Thyroid gland (tissue), 4 donors: ENCODE measurements around the gene PALS2. TPM values are rescaled to one million over a fixed set of nuclear protein-coding genes. Genes with fewer than 3 reads are reported as not detected.

ENCODE experiments used
- DNase-seq, 2 donors: peaks; one replicate each; pipeline ENCODE4 v3.0.0-alpha.2; 2019
- H3K27ac ChIP-seq, 3 donors: fragments of 200-600 bp; sonication (generic); 1 replicate in 2 of 3; 2 replicates in 1 of 3; pipeline ENCODE4 v1.5.1; 2016 to 2019; ENCODE audit warnings: mild to moderate bottlenecking in 1 of 3, moderate library complexity in 1 of 3
- H3K27me3 ChIP-seq: fragments of 200-600 bp; sonication (generic); one replicate; pipeline ENCODE4 v1.5.1; 2019
- H3K36me3 ChIP-seq, 2 donors: fragments of 200-600 bp; sonication (generic); one replicate each; pipeline ENCODE4 v1.5.1; 2016 to 2019
- H3K4me1 ChIP-seq, 2 donors: fragments of 200-600 bp; sonication (generic); one replicate each; pipeline ENCODE4 v1.5.1; 2017 to 2019
- H3K4me3 ChIP-seq, 3 donors: fragments of 200-600 bp; sonication (generic); replicated peaks in 1 of 3; 1 replicate in 2 of 3; 2 replicates in 1 of 3; pipeline ENCODE4 v1.5.1; 2016; ENCODE audit warnings: mild to moderate bottlenecking in 1 of 3
- H3K9me3 ChIP-seq: fragments of 200-600 bp; sonication (generic); one replicate; pipeline ENCODE4 v1.5.1; 2017
- POLR2A ChIP-seq, 2 donors: fragments of 450-650 bp; IDR thresholded peaks; one replicate each; pipeline ENCODE4 v1.6.1; 2017; ENCODE audit warnings: antibody characterized with exemption in 2 of 2, mild to moderate bottlenecking in 2 of 2, moderate library complexity in 1 of 2
- WGBS, 2 donors: methylation state at CpG; one replicate each; pipeline ENCODE4 v1.1.5; 2017; 5-methylcytosine and 5-hydroxymethylcytosine counted together
- intact Hi-C: fragments of 100-400 bp; cut with DNase I; formaldehyde crosslinking; loops from one replicate; pipeline ENCODE4 v1.15.1; 2023
- total RNA-seq, 4 donors: library from RNA; depleted of rRNA; stranded (reverse); fragments of >200 nt; gene quantifications; one replicate each; pipeline ENCODE4 v1.2.3, GENCODE V29; 2016
- TF ChIP-seq, protein P1 (sequence below), 6 experiments: fragments of 200-600 bp in 3 of 6; fragments of 450-650 bp in 3 of 6; sonication (generic) in 3 of 6; IDR thresholded peaks; one replicate each; pipeline ENCODE4 v1.5.1; 2016 to 2019; ENCODE audit warnings: antibody characterized with exemption in 6 of 6, mild to moderate bottlenecking in 2 of 6, inconsistent platforms in 1 of 6, moderate library complexity in 1 of 6

PALS2 gene
- total RNA-seq, 4 donors from 2014 or later: 28.1 to 72.2 (median 38.4) TPM

DNA sequence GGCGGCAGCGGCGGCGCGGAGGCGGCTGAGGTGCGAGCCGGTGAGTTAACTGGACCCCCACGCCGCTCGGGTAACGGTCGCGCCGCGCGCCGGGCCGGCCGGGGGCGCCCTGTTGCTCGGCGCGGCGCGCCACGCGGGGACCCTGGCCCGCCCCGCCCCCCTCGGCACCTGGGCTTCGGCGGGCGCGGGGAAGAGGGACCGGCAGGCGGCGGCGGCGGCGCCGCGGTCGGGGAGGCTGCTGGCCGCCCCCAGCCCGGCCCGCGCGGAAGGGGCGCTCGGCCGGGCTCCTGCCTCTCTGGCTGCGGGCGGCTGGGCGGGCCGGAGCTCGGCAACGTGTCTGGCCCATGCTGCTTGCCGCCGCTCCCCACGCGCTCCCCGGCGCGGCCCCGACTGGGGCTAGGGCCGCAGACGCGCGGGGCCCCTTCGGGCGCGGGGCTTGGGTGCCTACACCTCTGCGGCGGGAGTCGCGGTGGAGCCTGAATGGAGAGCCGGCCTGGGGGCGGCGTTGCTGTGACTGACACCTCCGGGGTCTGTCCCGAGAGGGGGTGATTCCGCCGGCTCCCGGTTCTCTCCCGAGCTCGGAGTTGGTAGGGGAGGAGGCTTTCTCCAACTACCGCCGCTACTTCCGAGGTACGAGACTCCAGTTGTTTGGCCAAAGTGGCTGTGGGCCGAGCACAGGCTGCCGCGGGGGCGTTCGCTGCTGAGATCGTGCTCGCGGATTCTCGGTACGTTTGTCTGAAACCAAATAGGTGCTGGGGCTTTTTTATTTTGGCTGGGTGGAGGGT lies 494 bp downstream of the PALS2 start:
- Histone ChIP-seq H3K4me1 (peaks cover 4 to 14% of the 10 kb centered on the region in 2 donors), H3K4me3 (peak overlapping the region; percentile 45 to 59 (median 53)), H3K36me3 (no peaks in the 10 kb centered on the region), H3K27me3 (no peaks in the 10 kb centered on the region), H3K9me3 (no peaks in the 10 kb centered on the region), H3K27ac (peak overlapping the region; percentile 39 to 90 (median 41))
- DNase-seq: peak; percentile 56 to 65
- 0% methylated on average over 11 to 18 of the region's 101 CpGs for WGBS, 2 donors
- intact Hi-C loops: no loop called here
- TF ChIP-seq, protein P1, sequence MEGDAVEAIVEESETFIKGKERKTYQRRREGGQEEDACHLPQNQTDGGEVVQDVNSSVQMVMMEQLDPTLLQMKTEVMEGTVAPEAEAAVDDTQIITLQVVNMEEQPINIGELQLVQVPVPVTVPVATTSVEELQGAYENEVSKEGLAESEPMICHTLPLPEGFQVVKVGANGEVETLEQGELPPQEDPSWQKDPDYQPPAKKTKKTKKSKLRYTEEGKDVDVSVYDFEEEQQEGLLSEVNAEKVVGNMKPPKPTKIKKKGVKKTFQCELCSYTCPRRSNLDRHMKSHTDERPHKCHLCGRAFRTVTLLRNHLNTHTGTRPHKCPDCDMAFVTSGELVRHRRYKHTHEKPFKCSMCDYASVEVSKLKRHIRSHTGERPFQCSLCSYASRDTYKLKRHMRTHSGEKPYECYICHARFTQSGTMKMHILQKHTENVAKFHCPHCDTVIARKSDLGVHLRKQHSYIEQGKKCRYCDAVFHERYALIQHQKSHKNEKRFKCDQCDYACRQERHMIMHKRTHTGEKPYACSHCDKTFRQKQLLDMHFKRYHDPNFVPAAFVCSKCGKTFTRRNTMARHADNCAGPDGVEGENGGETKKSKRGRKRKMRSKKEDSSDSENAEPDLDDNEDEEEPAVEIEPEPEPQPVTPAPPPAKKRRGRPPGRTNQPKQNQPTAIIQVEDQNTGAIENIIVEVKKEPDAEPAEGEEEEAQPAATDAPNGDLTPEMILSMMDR (IDR thresholded peaks at IDR 0.05): peak in 1 of 6 experiments; percentile 9
- peak in 1 of 2 donors; percentile 19 for TF ChIP-seq POLR2A (IDR thresholded peaks at IDR 0.05)

DNA sequence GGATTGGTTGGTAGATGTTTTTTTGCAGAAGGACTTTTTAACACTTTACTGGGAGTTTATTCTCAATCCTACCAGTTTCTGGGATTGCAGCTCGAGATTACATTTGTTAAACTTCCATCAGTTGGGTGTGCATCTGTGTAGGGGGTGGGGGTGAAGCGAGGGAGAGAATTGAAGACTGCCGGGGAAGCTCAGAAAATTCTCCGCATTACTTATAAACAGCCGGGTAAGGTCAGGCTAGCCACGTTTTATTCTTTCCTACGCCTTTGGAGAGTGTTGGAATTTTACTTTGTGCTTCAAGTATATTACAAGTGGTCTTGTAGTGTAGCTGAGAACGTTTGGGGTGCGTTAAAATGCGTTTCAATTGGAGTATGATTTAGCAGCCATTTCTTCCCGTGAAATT lies 1.1 kb downstream of the PALS2 start:
- 9 to 12% methylated on average over 11 of the region's 11 CpGs for WGBS, 2 donors
- intact Hi-C loops: no loop called here
- no peaks in the 10 kb centered on the region for H3K27me3 ChIP-seq
- H3K9me3 ChIP-seq: no peaks in the 10 kb centered on the region
- TF ChIP-seq, protein P1 (IDR thresholded peaks at IDR 0.05): no peak
- no peak for TF ChIP-seq POLR2A (IDR thresholded peaks at IDR 0.05)
- peak; percentile 16 to 23 for DNase-seq
- peaks cover 4 to 14% of the 10 kb centered on the region in 2 donors for H3K4me1 ChIP-seq
- H3K27ac ChIP-seq: peak overlapping the region; percentile 39 to 75 (median 41)
- H3K36me3 ChIP-seq: no peaks in the 10 kb centered on the region
- H3K4me3 ChIP-seq: peak overlapping the region; percentile 45 to 59 (median 53)

DNA sequence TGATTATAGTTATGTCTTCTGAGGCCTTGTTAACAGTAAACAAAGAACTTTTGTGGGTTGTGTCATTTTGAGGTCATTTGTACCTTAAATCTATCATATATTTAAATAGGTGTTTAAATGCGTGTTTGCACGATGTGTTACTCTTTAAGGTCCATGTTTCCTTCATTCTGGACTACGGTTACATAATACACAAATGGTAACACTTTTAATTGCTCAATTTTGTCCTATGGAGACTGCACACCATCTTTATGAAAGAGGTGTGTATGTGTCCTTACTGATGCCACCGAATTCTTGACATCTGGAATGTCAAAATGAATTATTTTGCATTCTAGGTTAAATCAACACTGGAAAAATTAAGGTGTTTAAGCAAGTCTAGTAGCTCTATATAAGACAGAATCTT lies 1.7 kb downstream of the PALS2 start:
- H3K4me3 ChIP-seq: peak overlapping the region in 2 of 3 donors; percentile 45 to 59
- H3K36me3 ChIP-seq: no peaks in the 10 kb centered on the region
- H3K27ac ChIP-seq: no peak overlapping the region
- intact Hi-C loops: no loop called here
- H3K4me1 ChIP-seq: peaks cover 4 to 14% of the 10 kb centered on the region in 2 donors
- 88 to 89% methylated on average over 4 of the region's 4 CpGs for WGBS, 2 donors
- TF ChIP-seq, protein P1 (IDR thresholded peaks at IDR 0.05): no peak
- no peak for TF ChIP-seq POLR2A (IDR thresholded peaks at IDR 0.05)
- DNase-seq: no peak
- no peaks in the 10 kb centered on the region for H3K9me3 ChIP-seq
- H3K27me3 ChIP-seq: no peaks in the 10 kb centered on the region

DNA sequence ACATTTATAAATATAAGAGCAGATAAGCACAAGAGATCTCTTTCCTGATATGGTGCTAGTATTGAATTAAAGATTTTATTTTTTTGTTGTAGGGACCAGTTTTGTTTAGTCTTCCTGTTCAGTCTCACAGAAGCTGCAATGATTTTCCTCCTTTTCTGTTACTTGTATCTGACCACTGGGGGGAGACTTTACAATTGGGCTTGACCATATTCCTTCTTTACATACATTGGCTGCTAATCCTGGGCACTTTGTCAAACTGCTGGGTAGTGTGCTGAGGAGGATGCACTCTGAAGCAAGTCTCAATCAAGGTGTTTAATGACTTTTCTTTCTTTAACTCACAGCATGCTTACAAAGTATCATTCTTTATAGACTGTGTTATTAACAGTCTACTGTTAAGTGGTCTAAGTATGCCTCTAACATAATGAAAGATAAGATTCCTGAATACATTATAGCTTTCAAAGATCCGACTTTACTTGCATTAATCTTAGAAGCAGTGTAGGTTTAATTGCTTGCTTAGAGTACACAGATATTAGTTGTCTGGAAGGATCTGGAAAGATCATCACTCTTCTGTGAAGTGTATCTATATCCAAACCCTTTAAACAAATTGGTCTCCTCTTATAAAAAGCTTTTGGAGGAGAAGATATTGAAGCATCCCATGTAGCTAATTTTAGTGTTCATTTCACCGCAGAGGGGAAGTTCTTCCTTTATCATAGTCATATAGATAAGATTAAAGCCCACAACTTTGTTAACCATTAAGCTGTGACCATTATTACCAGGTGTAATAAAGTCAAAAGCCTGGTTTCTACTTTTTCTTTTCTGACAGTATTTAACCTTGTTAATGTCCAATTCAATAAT lies 3.1 kb downstream of the PALS2 start:
- peak in 1 of 2 donors; percentile 13 for DNase-seq
- intact Hi-C loops: no loop called here
- 51 to 61% methylated on average over 2 of the region's 2 CpGs for WGBS, 2 donors
- H3K27ac ChIP-seq: no peak overlapping the region
- no peaks in the 10 kb centered on the region for H3K36me3 ChIP-seq
- peaks cover 4 to 14% of the 10 kb centered on the region in 2 donors for H3K4me1 ChIP-seq
- no peaks in the 10 kb centered on the region for H3K9me3 ChIP-seq
- TF ChIP-seq, protein P1 (IDR thresholded peaks at IDR 0.05): peak in 5 of 6 experiments; percentile 12 to 62 (median 54)
- no peak for TF ChIP-seq POLR2A (IDR thresholded peaks at IDR 0.05)
- H3K27me3 ChIP-seq: no peaks in the 10 kb centered on the region
- H3K4me3 ChIP-seq: no peak overlapping the region
